GM23248 (cell line): ENCODE measurements around the gene ATP2B2.

Source experiments
- EZH2 ChIP-seq: fragments of 200-600 bp; sonication (generic); IDR thresholded peaks from 2 replicates; pipeline ENCODE4 v1.6.1; 2018; ENCODE audit warnings: antibody characterized with exemption, mild to moderate bottlenecking; ENCODE audit not compliant: insufficient read depth, poor library complexity, severe bottlenecking
- EZH2phosphoT487 ChIP-seq: fragments of 200-600 bp; sonication (generic); IDR thresholded peaks from 2 replicates; pipeline ENCODE4 v1.6.1; 2018; ENCODE audit warnings: antibody characterized with exemption, moderate library complexity, mild to moderate bottlenecking, low read depth; ENCODE audit not compliant: insufficient read depth

DNA sequence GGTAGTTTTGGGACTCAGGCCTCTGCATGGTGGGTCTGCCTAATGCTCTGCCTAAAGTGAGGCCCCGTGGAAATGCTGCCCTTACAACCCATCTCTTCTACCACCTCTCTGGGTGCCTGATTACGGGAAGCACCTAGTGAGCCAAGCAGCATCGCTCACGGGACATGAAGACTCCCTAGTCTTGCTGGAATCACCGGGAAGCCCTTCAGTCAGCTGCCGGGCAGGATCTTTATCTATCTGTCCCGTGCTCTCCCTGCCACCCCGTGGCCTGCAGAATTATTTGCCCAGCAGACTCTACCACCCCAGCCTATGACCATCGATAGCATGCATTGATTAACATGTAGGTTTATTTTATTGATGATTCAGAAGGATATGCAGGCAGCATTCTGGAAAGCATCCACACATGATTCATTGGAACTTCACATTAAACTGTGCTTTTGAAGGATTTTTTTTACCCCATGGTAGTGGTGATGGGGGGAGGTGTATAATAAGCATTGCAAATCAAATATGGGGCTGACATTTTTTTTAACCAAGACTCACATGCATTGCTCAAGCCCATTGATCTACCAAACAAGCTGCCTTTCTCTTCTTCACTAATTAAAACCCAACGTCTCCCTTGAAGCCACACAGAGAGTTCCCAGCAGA lies 63.1 kb downstream of the ATP2B2 start:
- TF ChIP-seq EZH2phosphoT487, result no peak
- TF ChIP-seq EZH2, result no peak
